CD4-positive, alpha-beta T cell treated with Interleukin-6 for 4 hours (primary cell): ENCODE data around the gene DCBLD1.

Source experiments
- DNase-seq: peaks from one replicate; pipeline ENCODE4 v3.0.0-alpha.2; 2020; ENCODE audit warnings: mixed read lengths

DCBLD1 gene

GRCh38 chr6:117531809-117532725 is 49.6 kb downstream of the DCBLD1 start:
- no peak for DNase-seq

GRCh38 chr6:117533775-117534174 is 51.3 kb downstream of the DCBLD1 start:
- no peak for DNase-seq

GRCh38 chr6:117534974-117535373 is 52.5 kb downstream of the DCBLD1 start:
- DNase-seq = no peak

- DNase-seq = no peak
These were observed 53.8 kb downstream of the DCBLD1 start for GRCh38 chr6:117536317-117536716.

- no peak for DNase-seq
These were observed 56.1 kb downstream of the DCBLD1 start for GRCh38 chr6:117538615-117539014.

- DNase-seq = no peak
These were observed 58.2 kb downstream of the DCBLD1 start for GRCh38 chr6:117540670-117541069.

- DNase-seq = no peak
These were observed 60.0 kb downstream of the DCBLD1 start for GRCh38 chr6:117542493-117542892.

- DNase-seq = no peak
These were observed 62.2 kb downstream of the DCBLD1 start for GRCh38 chr6:117544716-117545115.

- DNase-seq = no peak
These were observed 62.7 kb downstream of the DCBLD1 start for GRCh38 chr6:117545161-117545595.

GRCh38 chr6:117546674-117547073 is 64.2 kb downstream of the DCBLD1 start:
- no peak for DNase-seq

GRCh38 chr6:117547688-117548621 is 65.5 kb downstream of the DCBLD1 start:
- peak; percentile 61 for DNase-seq

- peak; percentile 53 for DNase-seq
These were observed 66.4 kb downstream of the DCBLD1 start for GRCh38 chr6:117548797-117549301.

- no peak for DNase-seq
These were observed 67.1 kb downstream of the DCBLD1 start for GRCh38 chr6:117549611-117550010.

GRCh38 chr6:117550078-117550600 is 67.7 kb downstream of the DCBLD1 start:
- no peak for DNase-seq

GRCh38 chr6:117550618-117551242 is 68.3 kb downstream of the DCBLD1 start:
- DNase-seq = no peak

- no peak for DNase-seq
These were observed 70.1 kb downstream of the DCBLD1 start for GRCh38 chr6:117552618-117553017.

- DNase-seq = no peak
These were observed 70.7 kb downstream of the DCBLD1 start for GRCh38 chr6:117553142-117553541.

GRCh38 chr6:117555262-117555849 is 72.9 kb downstream of the DCBLD1 start:
- DNase-seq = no peak

- peak; percentile 77 for DNase-seq
These were observed 73.5 kb downstream of the DCBLD1 start for GRCh38 chr6:117555882-117556498.

- DNase-seq = no peak
These were observed 75.5 kb downstream of the DCBLD1 start for GRCh38 chr6:117557951-117558350.

GRCh38 chr6:117558818-117559217 is 76.3 kb downstream of the DCBLD1 start:
- DNase-seq = no peak

- DNase-seq = no peak
These were observed 76.8 kb downstream of the DCBLD1 start for GRCh38 chr6:117559299-117559698.
